ENCODE results near the gene PYDC2. TPM values are rescaled to one million over a fixed set of nuclear protein-coding genes. Genes with fewer than 3 reads are reported as not detected.

PYDC2 gene
- polyA plus RNA-seq (2013, experiment 1 of 2), result not detected
- not detected for polyA plus RNA-seq (2013, experiment 2 of 2)

DNA sequence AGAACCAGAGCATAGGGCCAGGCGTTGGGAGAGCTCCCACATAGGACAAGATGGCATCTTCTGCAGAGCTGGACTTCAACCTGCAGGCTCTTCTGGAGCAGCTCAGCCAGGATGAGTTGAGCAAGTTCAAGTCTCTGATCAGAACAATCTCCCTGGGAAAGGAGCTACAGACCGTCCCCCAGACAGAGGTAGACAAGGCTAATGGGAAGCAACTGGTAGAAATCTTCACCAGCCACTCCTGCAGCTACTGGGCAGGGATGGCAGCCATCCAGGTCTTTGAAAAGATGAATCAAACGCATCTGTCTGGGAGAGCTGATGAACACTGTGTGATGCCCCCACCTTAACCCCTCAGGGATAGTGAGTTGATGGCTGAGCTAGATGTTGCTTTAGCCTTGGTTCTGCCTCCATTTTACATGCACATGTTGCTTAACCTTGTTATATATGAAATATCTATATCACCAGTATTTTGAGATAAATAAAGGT is at the start of gene PYDC2:
PYDC2 (plus strand) TSS at position 51 of the 483 bp plus-strand sequence; CDS start at position 51, 0 bp downstream.
- Histone ChIP-seq H2AK5ac (ENCODE audit: low read depth, low read length) (no peak within 1 kb of the TSS), H3K27ac (replicated peaks; ENCODE audit: low read length) (no peak within 1 kb of the TSS), H3K9me3 (replicated peaks in 1 of 2; ENCODE audit: control insufficient read depth in 2 of 2, insufficient read depth in 1 of 2, low read depth in 1 of 2, low read length in 2 of 2) (no peaks in the 10 kb centered on the region), H4K8ac (ENCODE audit: low read depth, low read length) (no peak within 1 kb of the TSS), H3K9ac (ENCODE audit: low read depth, low read length, poor library complexity) (no peak within 1 kb of the TSS), H3K36me3 (replicated peaks in 1 of 2; ENCODE audit: control insufficient read depth in 2 of 2, insufficient read depth in 2 of 2, low read length in 2 of 2) (no peaks in the 10 kb centered on the region), H2AFZ (ENCODE audit: low read length) (no peak within 1 kb of the TSS), H3K79me1 (ENCODE audit: low read depth, low read length) (no peaks in the 10 kb centered on the region), H2BK120ac (ENCODE audit: low read depth, low read length) (no peak within 1 kb of the TSS), H2BK15ac (ENCODE audit: low read length) (no peak within 1 kb of the TSS), H2BK12ac (ENCODE audit: low read length) (no peak within 1 kb of the TSS), H3K18ac (ENCODE audit: low read length) (no peak within 1 kb of the TSS), H3K14ac (ENCODE audit: low read length) (no peak within 1 kb of the TSS), H4K91ac (ENCODE audit: low read depth, low read length, poor library complexity) (no peak within 1 kb of the TSS), H3K4me2 (ENCODE audit: insufficient read depth, low read length, poor library complexity, severe bottlenecking) (no peak within 1 kb of the TSS), H3K4me3 (ENCODE audit: low read length in 2 of 2) (no peak within 1 kb of the TSS), H2BK5ac (ENCODE audit: low read length) (no peak within 1 kb of the TSS), H3K4ac (ENCODE audit: low read length) (no peak within 1 kb of the TSS), H3K4me1 (ENCODE audit: control insufficient read depth in 2 of 2, insufficient read depth in 1 of 2, low read depth in 1 of 2, low read length in 2 of 2) (no peaks in the 10 kb centered on the region), H3K23ac (ENCODE audit: low read depth, low read length, poor library complexity) (no peak within 1 kb of the TSS), H3K27me3 (ENCODE audit: control insufficient read depth in 3 of 3, insufficient read depth in 3 of 3, low read depth in 1 of 3, low read length in 3 of 3) (no peaks in the 10 kb centered on the region)
- WGBS, 2 donors (ENCODE audit: extremely low coverage in 2 of 2, insufficient read length in 2 of 2, insufficient replicate concordance in 1 of 2), result no CpG with 5 or more reads among the region's 3 CpGs
- DNase-seq (ENCODE audit: low spot score), result no peak

DNA sequence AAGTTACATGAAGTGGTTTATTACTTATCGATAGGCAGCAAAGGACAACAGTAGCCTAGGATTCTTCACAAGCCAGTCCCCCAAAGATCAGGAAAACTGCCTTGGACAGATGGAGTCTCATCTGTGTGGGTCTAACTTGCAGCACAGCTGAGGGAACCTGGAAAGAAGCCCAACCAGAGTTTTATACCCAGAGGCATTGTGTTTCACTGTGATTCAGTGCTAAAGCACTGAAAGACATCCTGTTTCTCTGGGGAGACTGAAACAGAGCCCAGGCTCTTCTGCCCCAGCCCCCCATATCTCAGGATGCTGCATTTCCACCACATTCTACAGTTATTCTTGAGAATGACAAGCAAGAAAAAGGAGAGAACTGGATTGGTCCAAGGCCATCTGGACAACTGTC is 48.2 kb upstream of the PYDC2 start:
- H4K91ac ChIP-seq (ENCODE audit: low read depth, low read length, poor library complexity), result no peak overlapping the region
- H3K23ac ChIP-seq (ENCODE audit: low read depth, low read length, poor library complexity), result no peak overlapping the region
- no peak for DNase-seq (ENCODE audit: low spot score)
- no peak overlapping the region for H3K14ac ChIP-seq (ENCODE audit: low read length)
- H3K27me3 ChIP-seq (ENCODE audit: control insufficient read depth in 3 of 3, insufficient read depth in 3 of 3, low read depth in 1 of 3, low read length in 3 of 3), result no peaks in the 10 kb centered on the region
- H3K18ac ChIP-seq (ENCODE audit: low read length), result no peak overlapping the region
- no peak overlapping the region for H2AFZ ChIP-seq (ENCODE audit: low read length)
- no peak overlapping the region for H2BK15ac ChIP-seq (ENCODE audit: low read length)
- H2BK12ac ChIP-seq (ENCODE audit: low read length), result no peak overlapping the region
- WGBS, 2 donors (ENCODE audit: extremely low coverage in 2 of 2, insufficient read length in 2 of 2, insufficient replicate concordance in 1 of 2), result no CpG with 5 or more reads among the region's 1 CpG
- no peak overlapping the region for H3K27ac ChIP-seq (replicated peaks; ENCODE audit: low read length)
- no peaks in the 10 kb centered on the region for H3K36me3 ChIP-seq (replicated peaks in 1 of 2; ENCODE audit: control insufficient read depth in 2 of 2, insufficient read depth in 2 of 2, low read length in 2 of 2)
- H3K9ac ChIP-seq (ENCODE audit: low read depth, low read length, poor library complexity), result no peak overlapping the region
- no peak overlapping the region for H3K4ac ChIP-seq (ENCODE audit: low read length)
- H2AK5ac ChIP-seq (ENCODE audit: low read depth, low read length), result no peak overlapping the region
- H3K79me1 ChIP-seq (ENCODE audit: low read depth, low read length), result no peaks in the 10 kb centered on the region
- no peak overlapping the region for H3K4me3 ChIP-seq (ENCODE audit: low read length in 2 of 2)
- H3K4me1 ChIP-seq (ENCODE audit: control insufficient read depth in 2 of 2, insufficient read depth in 1 of 2, low read depth in 1 of 2, low read length in 2 of 2), result no peaks in the 10 kb centered on the region
- H2BK5ac ChIP-seq (ENCODE audit: low read length), result no peak overlapping the region
- H4K8ac ChIP-seq (ENCODE audit: low read depth, low read length), result no peak overlapping the region
- no peak overlapping the region for H3K4me2 ChIP-seq (ENCODE audit: insufficient read depth, low read length, poor library complexity, severe bottlenecking)
- H3K9me3 ChIP-seq (replicated peaks in 1 of 2; ENCODE audit: control insufficient read depth in 2 of 2, insufficient read depth in 1 of 2, low read depth in 1 of 2, low read length in 2 of 2), result peaks cover 4 to 8% of the 10 kb centered on the region in 2 donors
- no peak overlapping the region for H2BK120ac ChIP-seq (ENCODE audit: low read depth, low read length)

GRCh38 chr3:191414286-191414685 is 46.7 kb upstream of the PYDC2 start:
- H3K36me3 ChIP-seq (replicated peaks in 1 of 2; ENCODE audit: control insufficient read depth in 2 of 2, insufficient read depth in 2 of 2, low read length in 2 of 2), result no peaks in the 10 kb centered on the region

GRCh38 chr3:191414732-191415131 is 46.2 kb upstream of the PYDC2 start:
- Histone ChIP-seq H3K79me1 (ENCODE audit: low read depth, low read length) (no peaks in the 10 kb centered on the region), H3K23ac (ENCODE audit: low read depth, low read length, poor library complexity) (no peak overlapping the region), H3K18ac (ENCODE audit: low read length) (no peak overlapping the region), H3K4me1 (ENCODE audit: control insufficient read depth in 2 of 2, insufficient read depth in 1 of 2, low read depth in 1 of 2, low read length in 2 of 2) (no peaks in the 10 kb centered on the region), H2AFZ (ENCODE audit: low read length) (no peak overlapping the region), H3K27me3 (ENCODE audit: control insufficient read depth in 3 of 3, insufficient read depth in 3 of 3, low read depth in 1 of 3, low read length in 3 of 3) (no peaks in the 10 kb centered on the region), H2BK12ac (ENCODE audit: low read length) (no peak overlapping the region), H2BK5ac (ENCODE audit: low read length) (no peak overlapping the region), H3K9ac (ENCODE audit: low read depth, low read length, poor library complexity) (no peak overlapping the region), H2BK120ac (ENCODE audit: low read depth, low read length) (no peak overlapping the region), H4K8ac (ENCODE audit: low read depth, low read length) (no peak overlapping the region), H3K4me2 (ENCODE audit: insufficient read depth, low read length, poor library complexity, severe bottlenecking) (no peak overlapping the region), H3K4ac (ENCODE audit: low read length) (no peak overlapping the region), H3K27ac (replicated peaks; ENCODE audit: low read length) (no peak overlapping the region), H4K91ac (ENCODE audit: low read depth, low read length, poor library complexity) (no peak overlapping the region), H3K36me3 (replicated peaks in 1 of 2; ENCODE audit: control insufficient read depth in 2 of 2, insufficient read depth in 2 of 2, low read length in 2 of 2) (no peaks in the 10 kb centered on the region), H3K9me3 (replicated peaks in 1 of 2; ENCODE audit: control insufficient read depth in 2 of 2, insufficient read depth in 1 of 2, low read depth in 1 of 2, low read length in 2 of 2) (peaks cover 0 to 2% of the 10 kb centered on the region in 2 donors), H3K14ac (ENCODE audit: low read length) (no peak overlapping the region), H2AK5ac (ENCODE audit: low read depth, low read length) (no peak overlapping the region), H2BK15ac (ENCODE audit: low read length) (no peak overlapping the region), H3K4me3 (ENCODE audit: low read length in 2 of 2) (no peak overlapping the region)
- DNase-seq (ENCODE audit: low spot score), result no peak
- WGBS, 2 donors (ENCODE audit: extremely low coverage in 2 of 2, insufficient read length in 2 of 2, insufficient replicate concordance in 1 of 2), result no CpG with 5 or more reads among the region's 1 CpG

More at GRCh38 chr3:191414286-191414685, 46.7 kb upstream of the PYDC2 start:
- H3K4ac ChIP-seq (ENCODE audit: low read length), result no peak overlapping the region
- no peak overlapping the region for H3K23ac ChIP-seq (ENCODE audit: low read depth, low read length, poor library complexity)
- H3K79me1 ChIP-seq (ENCODE audit: low read depth, low read length), result no peaks in the 10 kb centered on the region
- H3K18ac ChIP-seq (ENCODE audit: low read length), result no peak overlapping the region
- no peak overlapping the region for H2BK5ac ChIP-seq (ENCODE audit: low read length)
- no peak overlapping the region for H2BK15ac ChIP-seq (ENCODE audit: low read length)
- no peaks in the 10 kb centered on the region for H3K27me3 ChIP-seq (ENCODE audit: control insufficient read depth in 3 of 3, insufficient read depth in 3 of 3, low read depth in 1 of 3, low read length in 3 of 3)
- H3K4me2 ChIP-seq (ENCODE audit: insufficient read depth, low read length, poor library complexity, severe bottlenecking), result no peak overlapping the region
- H3K14ac ChIP-seq (ENCODE audit: low read length), result no peak overlapping the region
- no peak overlapping the region for H3K9ac ChIP-seq (ENCODE audit: low read depth, low read length, poor library complexity)
- H4K91ac ChIP-seq (ENCODE audit: low read depth, low read length, poor library complexity), result no peak overlapping the region
- H2AFZ ChIP-seq (ENCODE audit: low read length), result no peak overlapping the region
- no peak overlapping the region for H2AK5ac ChIP-seq (ENCODE audit: low read depth, low read length)
- H3K4me1 ChIP-seq (ENCODE audit: control insufficient read depth in 2 of 2, insufficient read depth in 1 of 2, low read depth in 1 of 2, low read length in 2 of 2), result no peaks in the 10 kb centered on the region
- no peak overlapping the region for H3K4me3 ChIP-seq (ENCODE audit: low read length in 2 of 2)
- DNase-seq (ENCODE audit: low spot score), result no peak
- WGBS, 2 donors (ENCODE audit: extremely low coverage in 2 of 2, insufficient read length in 2 of 2, insufficient replicate concordance in 1 of 2), result no CpG with 5 or more reads among the region's 2 CpGs
- no peak overlapping the region for H2BK12ac ChIP-seq (ENCODE audit: low read length)
- H3K27ac ChIP-seq (replicated peaks; ENCODE audit: low read length), result no peak overlapping the region
- no peak overlapping the region for H4K8ac ChIP-seq (ENCODE audit: low read depth, low read length)
- no peak overlapping the region for H2BK120ac ChIP-seq (ENCODE audit: low read depth, low read length)
- peaks cover 3 to 6% of the 10 kb centered on the region in 2 donors for H3K9me3 ChIP-seq (replicated peaks in 1 of 2; ENCODE audit: control insufficient read depth in 2 of 2, insufficient read depth in 1 of 2, low read depth in 1 of 2, low read length in 2 of 2)

Data from neuronal stem cell (in vitro differentiated cells).